ENCODE results near the gene ABHD17A. TPM values are rescaled to one million over a fixed set of nuclear protein-coding genes. Genes with fewer than 3 reads are reported as not detected.

ABHD17A gene
- total RNA-seq, 1 donor from 2014 or later = 62.0 TPM

DNA sequence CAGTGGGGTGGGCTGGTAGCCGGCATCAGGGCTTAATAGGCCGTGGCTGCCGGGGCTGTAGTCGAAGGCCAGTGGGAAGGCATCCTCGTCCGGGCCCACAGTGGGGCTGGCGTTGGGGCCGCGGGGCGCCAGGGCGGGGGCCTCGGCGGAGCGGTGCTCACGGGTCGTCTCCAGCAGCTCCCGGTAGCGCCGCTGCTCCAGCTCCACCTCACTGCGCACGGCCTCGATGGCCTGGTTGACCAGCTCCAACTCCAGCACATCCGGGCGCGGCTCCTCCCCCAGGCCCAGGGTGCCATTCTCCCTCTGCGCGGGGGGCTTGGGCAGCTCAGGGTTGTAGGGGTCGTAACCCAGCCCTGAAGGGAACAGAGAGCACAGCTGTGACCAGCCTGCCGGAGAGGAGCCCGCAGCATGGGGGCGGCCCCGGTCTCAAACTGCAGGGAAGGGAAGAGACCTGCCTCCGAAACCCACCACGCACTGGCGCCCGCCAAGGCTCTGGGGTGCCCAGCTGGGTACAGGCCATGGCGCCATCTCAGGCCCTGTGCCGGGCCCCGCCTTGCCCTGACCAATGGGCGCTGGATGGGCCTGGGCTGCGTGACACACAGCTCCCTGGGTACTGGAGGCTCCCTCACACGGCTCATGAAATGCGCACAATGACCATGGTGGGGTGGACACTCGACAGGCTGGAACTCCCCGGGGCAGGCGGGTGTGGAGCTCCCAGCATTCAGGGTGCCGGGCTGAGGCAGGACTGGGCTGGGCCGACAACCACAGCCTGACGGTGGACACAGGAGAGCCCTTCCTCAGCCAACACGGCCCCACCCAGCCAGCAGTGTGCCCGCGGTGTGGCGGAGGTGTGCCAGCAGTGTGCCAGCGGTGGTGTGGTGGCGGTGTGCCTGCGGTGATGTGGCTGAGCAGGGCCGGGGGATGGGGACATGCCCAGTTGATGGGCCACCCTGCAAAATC, 56.7 kb downstream of the ABHD17A start:
- Mint-ChIP-seq H3K36me3 (peaks cover 13% of the 10 kb centered on the region), H3K9me3 (no peaks in the 10 kb centered on the region), H3K27ac (no peak overlapping the region), H3K4me1 (peaks cover 1% of the 10 kb centered on the region), H3K27me3 (ENCODE audit: low read depth) (no peaks in the 10 kb centered on the region), H3K4me3 (no peak overlapping the region)
- TF ChIP-seq, protein P1, sequence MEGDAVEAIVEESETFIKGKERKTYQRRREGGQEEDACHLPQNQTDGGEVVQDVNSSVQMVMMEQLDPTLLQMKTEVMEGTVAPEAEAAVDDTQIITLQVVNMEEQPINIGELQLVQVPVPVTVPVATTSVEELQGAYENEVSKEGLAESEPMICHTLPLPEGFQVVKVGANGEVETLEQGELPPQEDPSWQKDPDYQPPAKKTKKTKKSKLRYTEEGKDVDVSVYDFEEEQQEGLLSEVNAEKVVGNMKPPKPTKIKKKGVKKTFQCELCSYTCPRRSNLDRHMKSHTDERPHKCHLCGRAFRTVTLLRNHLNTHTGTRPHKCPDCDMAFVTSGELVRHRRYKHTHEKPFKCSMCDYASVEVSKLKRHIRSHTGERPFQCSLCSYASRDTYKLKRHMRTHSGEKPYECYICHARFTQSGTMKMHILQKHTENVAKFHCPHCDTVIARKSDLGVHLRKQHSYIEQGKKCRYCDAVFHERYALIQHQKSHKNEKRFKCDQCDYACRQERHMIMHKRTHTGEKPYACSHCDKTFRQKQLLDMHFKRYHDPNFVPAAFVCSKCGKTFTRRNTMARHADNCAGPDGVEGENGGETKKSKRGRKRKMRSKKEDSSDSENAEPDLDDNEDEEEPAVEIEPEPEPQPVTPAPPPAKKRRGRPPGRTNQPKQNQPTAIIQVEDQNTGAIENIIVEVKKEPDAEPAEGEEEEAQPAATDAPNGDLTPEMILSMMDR (IDR thresholded peaks at IDR 0.05; ENCODE audit: unreplicated experiment) = no peak
- no peak for DNase-seq (ENCODE audit: low spot score in 2 of 2, unreplicated experiment in 2 of 2)

DNA sequence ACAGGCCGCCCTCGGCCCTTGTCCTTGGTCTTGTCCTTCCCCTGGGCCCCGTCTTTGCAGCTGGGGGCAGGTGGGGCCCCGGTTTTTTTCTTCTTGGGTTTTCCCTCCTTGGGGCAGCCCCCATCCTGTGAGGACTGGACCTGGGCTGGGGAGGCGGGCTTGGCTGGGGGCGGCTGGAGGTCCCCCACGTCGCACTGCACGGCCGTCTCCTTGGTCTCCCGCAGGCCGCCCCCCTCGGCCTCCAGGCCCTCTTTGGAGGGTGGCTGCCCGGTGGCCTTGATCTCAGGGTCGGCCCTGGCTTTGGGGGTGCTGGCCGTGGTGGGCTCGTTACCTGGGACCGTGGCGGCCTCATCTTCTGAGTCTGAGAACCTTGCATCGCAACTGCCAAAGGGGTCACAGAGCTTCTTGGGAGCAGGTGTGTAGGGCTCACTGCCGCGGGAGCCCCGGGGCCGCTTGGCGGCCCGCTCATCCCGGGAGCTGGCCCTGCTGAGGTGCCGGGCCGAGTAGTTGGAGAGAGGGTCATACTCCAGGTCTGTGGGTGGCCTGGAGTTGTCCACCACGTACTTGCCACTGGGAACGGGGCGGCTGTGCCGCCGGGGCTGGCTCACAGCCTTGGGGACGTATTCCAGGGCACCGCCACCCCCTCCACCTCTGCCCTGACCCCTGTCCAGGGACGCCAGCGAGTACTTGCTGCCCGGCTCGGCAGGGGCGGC, 57.6 kb downstream of the ABHD17A start:
- Mint-ChIP-seq H3K27ac (no peak overlapping the region), H3K4me3 (no peak overlapping the region), H3K9me3 (no peaks in the 10 kb centered on the region), H3K36me3 (peaks cover 13% of the 10 kb centered on the region), H3K27me3 (ENCODE audit: low read depth) (no peaks in the 10 kb centered on the region), H3K4me1 (peaks cover 1% of the 10 kb centered on the region)
- no peak for DNase-seq (ENCODE audit: low spot score in 2 of 2, unreplicated experiment in 2 of 2)
- TF ChIP-seq, protein P1 (IDR thresholded peaks at IDR 0.05; ENCODE audit: unreplicated experiment) = no peak

Other genes with a start within 250 kb of the ABHD17A start
- gene TCF3, start 232.9 kb downstream of the ABHD17A start, total RNA-seq = 227 to 248 TPM (median 239 TPM) in 3 replicates
- gene ONECUT3, start 132.0 kb downstream of the ABHD17A start, total RNA-seq = not detected in 3 replicates
- gene ATP8B3, start 73.2 kb downstream of the ABHD17A start, total RNA-seq = 2.2 to 2.4 TPM (median 2.3 TPM) in 3 replicates
- 41.6 to 46.6 TPM (median 44.3 TPM) in 3 replicates for gene REXO1, start 37.0 kb downstream of the ABHD17A start, total RNA-seq
- gene KLF16, start 21.9 kb downstream of the ABHD17A start, total RNA-seq = 22.0 to 24.1 TPM (median 23.5 TPM) in 3 replicates
- 14.2 to 17.2 TPM (median 15.5 TPM) in 3 replicates for gene ADAT3, start 19.9 kb upstream of the ABHD17A start, total RNA-seq
- 93.5 to 97.7 TPM (median 93.5 TPM) in 3 replicates for gene SCAMP4, start 19.9 kb upstream of the ABHD17A start, total RNA-seq
- gene CSNK1G2, start 55.7 kb upstream of the ABHD17A start, total RNA-seq = 79.1 to 84.0 TPM (median 81.8 TPM) in 3 replicates
- gene BTBD2, start 130.2 kb upstream of the ABHD17A start, total RNA-seq = 112 to 118 TPM (median 114 TPM) in 3 replicates
- 92.6 to 97.1 TPM (median 95.9 TPM) in 3 replicates for gene MKNK2, start 165.7 kb upstream of the ABHD17A start, total RNA-seq
- gene MOB3A, start 210.8 kb upstream of the ABHD17A start, total RNA-seq = 33.0 to 34.7 TPM (median 34.1 TPM) in 3 replicates
- gene IZUMO4, start 211.4 kb upstream of the ABHD17A start, total RNA-seq = 11.0 to 14.4 TPM (median 13.8 TPM) in 3 replicates

Data from mesothelial cell of epicardium (in vitro differentiated cells).